GM12864 (cell line): ENCODE results near the gene ADARB1.
"Not testable (repeated sequence)": the region's sequence is repeated elsewhere in the genome, so short reads cannot be mapped to it uniquely, and the experiment has no call there.

Experiments used
- DNase-seq: peaks from one replicate; pipeline ENCODE4 v3.0.0-alpha.2; 2011; ENCODE audit warnings: low read depth
- H3K4me3 ChIP-seq: 2 replicates; pipeline ENCODE4 v1.5.1; 2011; ENCODE audit warnings: mild to moderate bottlenecking, low read depth, low read length, control low read depth
- CTCF ChIP-seq: IDR thresholded peaks from 2 replicates; pipeline ENCODE4 v1.5.1; 2011; ENCODE audit warnings: low read depth, mild to moderate bottlenecking, moderate library complexity, low read length, control low read depth, inconsistent platforms; ENCODE audit errors: missing control alignments

The ADARB1 gene

GRCh38 chr21:45131537-45131999 lies 57.2 kb downstream of the ADARB1 start:
- no peak overlapping the region for H3K4me3 ChIP-seq
- no peak for DNase-seq
- TF ChIP-seq CTCF: no peak

- no peak for TF ChIP-seq CTCF
- no peak overlapping the region for H3K4me3 ChIP-seq
- no peak for DNase-seq
These were observed 58.6 kb downstream of the ADARB1 start for GRCh38 chr21:45132841-45133573.

- not testable (repeated sequence) for DNase-seq, H3K4me3 ChIP-seq
These were observed 59.3 kb downstream of the ADARB1 start for GRCh38 chr21:45133574-45134278.

GRCh38 chr21:45134279-45135076 lies 60.1 kb downstream of the ADARB1 start:
- H3K4me3 ChIP-seq: no peak overlapping the region
- DNase-seq: no peak
- no peak for TF ChIP-seq CTCF

- TF ChIP-seq CTCF: no peak
- H3K4me3 ChIP-seq: no peak overlapping the region
- no peak for DNase-seq
These were observed 60.7 kb downstream of the ADARB1 start for GRCh38 chr21:45135122-45135521.

- H3K4me3 ChIP-seq: no peak overlapping the region
- TF ChIP-seq CTCF: no peak
- no peak for DNase-seq
These were observed 61.5 kb downstream of the ADARB1 start for GRCh38 chr21:45135868-45136267.

GRCh38 chr21:45136500-45136899 lies 62.1 kb downstream of the ADARB1 start:
- no peak for TF ChIP-seq CTCF
- no peak overlapping the region for H3K4me3 ChIP-seq
- DNase-seq: no peak
